ENCODE measurements around the gene PCDHGB3. TPM values are rescaled to one million over a fixed set of nuclear protein-coding genes. Genes with fewer than 3 reads are reported as not detected.
"Not testable (repeated sequence)": the region's sequence is repeated elsewhere in the genome, so short reads cannot be mapped to it uniquely, and the experiment has no call there.

PCDHGB3 gene
- total RNA-seq (0.33 TPM), polyA plus RNA-seq (0.14 TPM)
- long read RNA-seq, donor 1 = 0 reads
- long read RNA-seq, donor 2 = 0 reads
- long read RNA-seq, donor 3 = 0 reads
- long read RNA-seq, donor 4 = 0 reads
- long read RNA-seq, donor 5, partial matches to known transcripts = 0 of 1 reads
- long read RNA-seq, donor 5, other reads (novel, unspliced or antisense) = 0 of 1 reads
- long read RNA-seq, donor 6 = 0 reads
- long read RNA-seq, donor 7 = 0 reads
- long read RNA-seq, donor 8 = 0 reads
- long read RNA-seq, donor 9 = 0 reads
- long read RNA-seq, donor 10 = 0 reads

DNA sequence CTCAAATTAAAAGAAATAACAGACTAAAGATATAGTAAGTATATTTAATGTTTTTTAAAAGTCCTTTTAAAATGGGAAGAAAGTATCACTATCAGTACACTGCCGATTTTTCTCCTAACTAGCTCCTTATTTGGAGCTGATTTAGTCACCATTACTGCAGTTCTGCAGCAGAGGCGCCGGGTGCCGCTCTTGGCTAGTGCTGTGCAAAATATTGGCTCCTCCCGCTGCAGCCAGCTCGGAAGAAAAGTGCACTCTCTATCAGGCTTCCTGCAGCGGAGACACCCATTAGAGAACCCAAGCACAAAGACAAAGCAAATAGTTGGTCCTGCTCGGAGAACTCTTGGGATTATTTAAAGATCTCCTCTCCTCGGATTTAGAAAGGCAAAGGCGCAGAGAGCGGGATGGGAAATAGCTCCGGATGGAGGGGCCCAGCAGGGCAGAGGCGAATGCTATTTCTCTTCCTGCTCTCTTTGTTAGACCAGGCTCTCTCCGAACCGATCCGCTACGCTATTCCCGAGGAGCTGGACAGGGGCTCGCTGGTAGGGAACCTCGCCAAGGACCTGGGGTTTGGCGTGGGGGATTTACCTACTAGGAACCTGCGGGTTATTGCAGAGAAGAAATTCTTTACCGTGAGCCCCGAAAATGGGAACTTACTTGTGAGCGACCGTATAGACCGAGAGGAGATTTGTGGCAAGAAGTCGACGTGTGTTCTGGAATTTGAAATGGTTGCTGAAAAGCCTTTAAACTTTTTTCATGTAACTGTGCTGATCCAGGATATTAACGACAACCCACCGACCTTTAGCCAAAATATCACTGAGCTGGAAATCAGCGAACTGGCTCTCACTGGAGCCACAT, at the start of gene PCDHGB3:
Gene PCDHGB3 (plus strand): TSS at position 249 of the 855 bp plus-strand sequence. CDS start 153 bp downstream, at position 402.
- peak within 1 kb of the TSS; percentile 12 to 19 for H3K4me3 ChIP-seq (ENCODE audit: low read length in 2 of 2)
- H3K36me3 ChIP-seq (ENCODE audit: control insufficient read depth in 2 of 2, insufficient read depth in 2 of 2, low read length in 1 of 2) = no peaks in the 10 kb centered on the region
- WGBS = 18% methylated on average over 32 of the region's 32 CpGs
- no peak within 1 kb of the TSS for H3K27ac ChIP-seq (ENCODE audit: low read depth in 1 of 2, low read length in 1 of 2)
- H3K9me3 ChIP-seq (ENCODE audit: control insufficient read depth in 2 of 2, insufficient read depth in 1 of 2, low read length in 1 of 2) = peaks cover 16 to 49% of the 10 kb centered on the region in 2 donors
- DNase-seq (ENCODE audit: low read depth in 6 of 9, low spot score in 9 of 9) = peak in 1 of 9 donors; percentile 39
- H3K4me1 ChIP-seq (ENCODE audit: control insufficient read depth in 2 of 2, insufficient read depth in 2 of 2, low read length in 2 of 2) = no peaks in the 10 kb centered on the region
- H3K27me3 ChIP-seq (ENCODE audit: control insufficient read depth in 2 of 2, insufficient read depth in 1 of 2, low read length in 1 of 2) = peaks cover 0 to 68% of the 10 kb centered on the region in 2 donors

GRCh38 chr5:141322261-141322660, 47.8 kb upstream of the PCDHGB3 start:
- H3K27ac ChIP-seq (ENCODE audit: low read depth in 1 of 2, low read length in 1 of 2) = no peak overlapping the region
- WGBS = 96% methylated on average over 3 of the region's 3 CpGs
- peaks cover 2 to 4% of the 10 kb centered on the region in 2 donors for H3K4me1 ChIP-seq (ENCODE audit: control insufficient read depth in 2 of 2, insufficient read depth in 2 of 2, low read length in 2 of 2)
- no peak for DNase-seq (ENCODE audit: low read depth in 6 of 9, low spot score in 9 of 9)
- H3K36me3 ChIP-seq (ENCODE audit: control insufficient read depth in 2 of 2, insufficient read depth in 2 of 2, low read length in 1 of 2) = peaks cover 4 to 9% of the 10 kb centered on the region in 2 donors
- H3K27me3 ChIP-seq (ENCODE audit: control insufficient read depth in 2 of 2, insufficient read depth in 1 of 2, low read length in 1 of 2) = peaks cover 0 to 3% of the 10 kb centered on the region in 2 donors
- H3K4me3 ChIP-seq (ENCODE audit: low read length in 2 of 2) = no peak overlapping the region
- peaks cover 5 to 21% of the 10 kb centered on the region in 2 donors for H3K9me3 ChIP-seq (ENCODE audit: control insufficient read depth in 2 of 2, insufficient read depth in 1 of 2, low read length in 1 of 2)

- DNase-seq (ENCODE audit: low read depth in 6 of 9, low spot score in 9 of 9) = peak; percentile 30 to 74 (median 52)
- H3K4me1 ChIP-seq (ENCODE audit: control insufficient read depth in 2 of 2, insufficient read depth in 2 of 2, low read length in 2 of 2) = peaks cover 0 to 2% of the 10 kb centered on the region in 2 donors
- no peaks in the 10 kb centered on the region for H3K36me3 ChIP-seq (ENCODE audit: control insufficient read depth in 2 of 2, insufficient read depth in 2 of 2, low read length in 1 of 2)
- no peak overlapping the region for H3K27ac ChIP-seq (ENCODE audit: low read depth in 1 of 2, low read length in 1 of 2)
- peaks cover 2 to 14% of the 10 kb centered on the region in 2 donors for H3K9me3 ChIP-seq (ENCODE audit: control insufficient read depth in 2 of 2, insufficient read depth in 1 of 2, low read length in 1 of 2)
- WGBS = 13% methylated on average over 27 of the region's 27 CpGs
- peak overlapping the region; percentile 42 to 45 for H3K4me3 ChIP-seq (ENCODE audit: low read length in 2 of 2)
- peaks cover 6 to 14% of the 10 kb centered on the region in 2 donors for H3K27me3 ChIP-seq (ENCODE audit: control insufficient read depth in 2 of 2, insufficient read depth in 1 of 2, low read length in 1 of 2)
Measured at GRCh38 chr5:141326088-141326854, 43.8 kb upstream of the PCDHGB3 start.

GRCh38 chr5:141328231-141328630, 41.8 kb upstream of the PCDHGB3 start:
- no peak overlapping the region for H3K27ac ChIP-seq (ENCODE audit: low read depth in 1 of 2, low read length in 1 of 2)
- no peaks in the 10 kb centered on the region for H3K36me3 ChIP-seq (ENCODE audit: control insufficient read depth in 2 of 2, insufficient read depth in 2 of 2, low read length in 1 of 2)
- H3K9me3 ChIP-seq (ENCODE audit: control insufficient read depth in 2 of 2, insufficient read depth in 1 of 2, low read length in 1 of 2) = peaks cover 4 to 24% of the 10 kb centered on the region in 2 donors
- no peak overlapping the region for H3K4me3 ChIP-seq (ENCODE audit: low read length in 2 of 2)
- H3K4me1 ChIP-seq (ENCODE audit: control insufficient read depth in 2 of 2, insufficient read depth in 2 of 2, low read length in 2 of 2) = no peaks in the 10 kb centered on the region
- DNase-seq (ENCODE audit: low read depth in 6 of 9, low spot score in 9 of 9) = no peak
- 84% methylated on average over 8 of the region's 8 CpGs for whole genome bisulfite sequencing
- H3K27me3 ChIP-seq (ENCODE audit: control insufficient read depth in 2 of 2, insufficient read depth in 1 of 2, low read length in 1 of 2) = peaks cover 6 to 24% of the 10 kb centered on the region in 2 donors

GRCh38 chr5:141330299-141331080, 39.6 kb upstream of the PCDHGB3 start, which contains the start of gene PCDHGA1:
Gene PCDHGA1 (plus strand): TSS chr5:141330514.
- H3K4me3 ChIP-seq (ENCODE audit: low read length in 2 of 2) = no peak within 1 kb of the TSS
- H3K27me3 ChIP-seq (ENCODE audit: control insufficient read depth in 2 of 2, insufficient read depth in 1 of 2, low read length in 1 of 2) = peaks cover 6 to 33% of the 10 kb centered on the region in 2 donors
- H3K27ac ChIP-seq (ENCODE audit: low read depth in 1 of 2, low read length in 1 of 2) = no peak within 1 kb of the TSS

DNA sequence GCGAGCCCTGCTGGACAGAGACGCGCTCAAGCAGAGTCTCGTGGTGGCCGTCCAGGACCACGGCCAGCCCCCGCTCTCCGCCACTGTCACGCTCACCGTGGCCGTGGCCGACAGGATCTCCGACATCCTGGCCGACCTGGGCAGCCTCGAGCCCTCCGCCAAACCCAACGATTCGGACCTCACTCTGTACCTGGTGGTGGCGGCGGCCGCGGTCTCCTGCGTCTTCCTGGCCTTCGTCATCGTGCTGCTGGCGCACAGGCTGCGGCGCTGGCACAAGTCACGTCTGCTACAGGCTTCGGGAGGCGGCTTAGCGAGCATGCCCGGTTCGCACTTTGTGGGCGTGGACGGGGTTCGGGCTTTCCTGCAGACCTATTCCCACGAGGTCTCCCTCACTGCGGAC, 37.5 kb upstream of the PCDHGB3 start:
- not testable (repeated sequence) for H3K4me1 ChIP-seq (ENCODE audit: control insufficient read depth in 2 of 2, insufficient read depth in 2 of 2, low read length in 2 of 2); H3K36me3 ChIP-seq (ENCODE audit: control insufficient read depth in 2 of 2, insufficient read depth in 2 of 2, low read length in 1 of 2); DNase-seq (ENCODE audit: low read depth in 6 of 9, low spot score in 9 of 9); H3K4me3 ChIP-seq (ENCODE audit: low read length in 2 of 2); H3K27ac ChIP-seq (ENCODE audit: low read depth in 1 of 2, low read length in 1 of 2)
- WGBS = 55% methylated on average over 39 of the region's 39 CpGs
- H3K9me3 ChIP-seq (ENCODE audit: control insufficient read depth in 2 of 2, insufficient read depth in 1 of 2, low read length in 1 of 2) = peaks cover 4 to 24% of the 10 kb centered on the region in 2 donors
- H3K27me3 ChIP-seq (ENCODE audit: control insufficient read depth in 2 of 2, insufficient read depth in 1 of 2, low read length in 1 of 2) = peaks cover 6 to 30% of the 10 kb centered on the region in 2 donors

More at GRCh38 chr5:141330299-141331080, 39.6 kb upstream of the PCDHGB3 start, which contains the start of gene PCDHGA1:
- peaks cover 4 to 24% of the 10 kb centered on the region in 2 donors for H3K9me3 ChIP-seq (ENCODE audit: control insufficient read depth in 2 of 2, insufficient read depth in 1 of 2, low read length in 1 of 2)
- H3K36me3 ChIP-seq (ENCODE audit: control insufficient read depth in 2 of 2, insufficient read depth in 2 of 2, low read length in 1 of 2) = no peaks in the 10 kb centered on the region
- no peaks in the 10 kb centered on the region for H3K4me1 ChIP-seq (ENCODE audit: control insufficient read depth in 2 of 2, insufficient read depth in 2 of 2, low read length in 2 of 2)
- WGBS = 34% methylated on average over 21 of the region's 21 CpGs
- peak in 1 of 9 donors; percentile 11 for DNase-seq (ENCODE audit: low read depth in 6 of 9, low spot score in 9 of 9)

DNA sequence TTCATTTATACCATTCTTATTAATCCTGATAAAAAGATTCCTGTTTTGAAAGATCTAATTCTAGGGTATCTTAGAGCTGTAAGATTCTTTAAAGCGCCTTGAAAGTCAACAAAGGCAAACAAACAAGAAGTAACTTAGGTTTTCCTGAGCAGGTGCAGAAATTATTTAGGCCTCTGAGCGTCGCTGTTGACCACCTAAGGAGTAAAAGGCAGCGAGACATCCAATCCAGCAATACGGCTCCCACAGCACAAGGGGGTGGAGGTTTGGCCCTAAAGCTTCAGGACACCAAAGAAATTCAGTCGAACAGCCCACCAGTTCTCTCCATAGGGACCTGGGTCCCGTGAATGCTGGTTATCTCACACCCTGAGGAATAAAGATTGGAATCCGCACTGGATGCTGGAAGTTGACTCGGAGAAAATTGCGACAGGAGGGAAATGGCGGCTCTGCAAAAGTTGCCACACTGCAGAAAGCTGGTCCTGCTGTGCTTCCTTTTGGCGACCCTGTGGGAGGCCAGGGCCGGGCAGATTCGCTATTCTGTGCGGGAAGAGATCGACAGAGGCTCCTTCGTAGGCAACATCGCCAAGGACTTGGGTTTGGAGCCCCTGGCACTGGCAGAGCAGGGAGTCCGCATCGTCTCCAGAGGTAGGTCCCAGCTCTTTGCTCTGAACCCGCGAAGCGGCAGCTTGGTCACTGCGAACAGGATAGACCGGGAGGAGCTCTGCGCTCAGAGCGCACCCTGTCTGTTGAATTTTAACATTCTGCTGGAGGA, 31.3 kb upstream of the PCDHGB3 start, which contains the start of gene PCDHGA2:
Gene PCDHGA2 (plus strand): TSS at position 223 of the 769 bp plus-strand sequence.
- Histone ChIP-seq H3K4me1 (ENCODE audit: control insufficient read depth in 2 of 2, insufficient read depth in 2 of 2, low read length in 2 of 2) (no peaks in the 10 kb centered on the region), H3K27me3 (ENCODE audit: control insufficient read depth in 2 of 2, insufficient read depth in 1 of 2, low read length in 1 of 2) (peaks cover 0 to 29% of the 10 kb centered on the region in 2 donors), H3K4me3 (ENCODE audit: low read length in 2 of 2) (no peak within 1 kb of the TSS), H3K27ac (ENCODE audit: low read depth in 1 of 2, low read length in 1 of 2) (no peak within 1 kb of the TSS), H3K9me3 (ENCODE audit: control insufficient read depth in 2 of 2, insufficient read depth in 1 of 2, low read length in 1 of 2) (peaks cover 5 to 19% of the 10 kb centered on the region in 2 donors), H3K36me3 (ENCODE audit: control insufficient read depth in 2 of 2, insufficient read depth in 2 of 2, low read length in 1 of 2) (no peaks in the 10 kb centered on the region)
- WGBS = 18% methylated on average over 27 of the region's 27 CpGs
- DNase-seq (ENCODE audit: low read depth in 6 of 9, low spot score in 9 of 9) = no peak

All from thymus (tissue), 14 donors.